Loucy (cell line): ENCODE measurements around the gene AVPI1.

Source experiments
- H2AFZ ChIP-seq: fragments of 200-600 bp; sonication (generic); 2 replicates; pipeline ENCODE4 v1.6.0; 2016; ENCODE audit warnings: antibody characterized with exemption, mild to moderate bottlenecking, low read length, moderate library complexity
- H3F3A ChIP-seq: fragments of 200-600 bp; 2 replicates; pipeline ENCODE4 v1.6.0; 2016; ENCODE audit warnings: antibody characterized with exemption, low read depth, mild to moderate bottlenecking
- H3K27me3 ChIP-seq: fragments of 200-600 bp; sonication (generic); 2 replicates; pipeline ENCODE4 v1.6.1; 2014; ENCODE audit warnings: low read length, mild to moderate bottlenecking; ENCODE audit not compliant: insufficient read depth, poor library complexity, severe bottlenecking
- H3K36me3 ChIP-seq: fragments of 200-600 bp; sonication (generic); 2 replicates; pipeline ENCODE4 v1.6.1; 2016; ENCODE audit warnings: low read length; ENCODE audit not compliant: insufficient read depth
- H3K4me1 ChIP-seq: fragments of 200-600 bp; sonication (generic); 2 replicates; pipeline ENCODE4 v1.5.1; 2014; ENCODE audit warnings: low read length, mild to moderate bottlenecking; ENCODE audit not compliant: insufficient read depth, poor library complexity, severe bottlenecking
- H3K4me2 ChIP-seq: fragments of 200-600 bp; sonication (generic); 2 replicates; pipeline ENCODE4 v1.6.0; 2014; ENCODE audit warnings: antibody characterized with exemption, low read length, low read depth, mild to moderate bottlenecking; ENCODE audit not compliant: poor library complexity, severe bottlenecking
- H3K4me3 ChIP-seq: fragments of 200-600 bp; sonication (generic); 2 replicates; pipeline ENCODE4 v1.5.1; 2014; ENCODE audit warnings: low read length, mild to moderate bottlenecking, mixed read lengths; ENCODE audit not compliant: poor library complexity, severe bottlenecking
- H3K79me2 ChIP-seq: fragments of 200-600 bp; sonication (generic); 2 replicates; pipeline ENCODE4 v1.6.1; 2014; ENCODE audit warnings: low read length; ENCODE audit not compliant: insufficient read depth
- H3K9ac ChIP-seq: fragments of 200-600 bp; sonication (generic); 2 replicates; pipeline ENCODE4 v1.6.0; 2014; ENCODE audit warnings: mild to moderate bottlenecking, low read depth, low read length, moderate library complexity; ENCODE audit not compliant: poor library complexity, severe bottlenecking
- H3K9me2 ChIP-seq: fragments of 200-600 bp; sonication (generic); replicated peaks from 2 replicates; pipeline ENCODE4 v1.6.1; 2016; ENCODE audit warnings: low read depth, low read length, mixed read lengths
- H3K9me3 ChIP-seq: fragments of 200-600 bp; sonication (generic); 2 replicates; pipeline ENCODE4 v1.6.1; 2014; ENCODE audit warnings: mild to moderate bottlenecking, antibody characterized with exemption, low read length, low read depth; ENCODE audit not compliant: insufficient read depth
- H4K20me1 ChIP-seq: fragments of 200-600 bp; sonication (generic); 2 replicates; pipeline ENCODE4 v1.6.0; 2014; ENCODE audit warnings: antibody characterized with exemption, low read length, mild to moderate bottlenecking; ENCODE audit not compliant: insufficient read depth, poor library complexity, severe bottlenecking
- CTCF ChIP-seq: fragments of 200-600 bp; sonication (generic); conservative IDR thresholded peaks from 2 replicates; pipeline ENCODE4 v1.5.1; 2014; ENCODE audit warnings: mild to moderate bottlenecking, antibody characterized with exemption, low read length
- EZH2phosphoT487 ChIP-seq: fragments of 200-600 bp; IDR thresholded peaks from 2 replicates; pipeline ENCODE4 v1.6.1; 2018; ENCODE audit warnings: antibody characterized with exemption, mild to moderate bottlenecking, moderate library complexity, borderline replicate concordance

Gene AVPI1

GRCh38 chr10:97718659-97719142 lies 31.7 kb upstream of the AVPI1 start:
- Histone ChIP-seq H2AFZ (no peak overlapping the region), H3K9ac (no peak overlapping the region), H3F3A (no peaks in the 10 kb centered on the region), H3K36me3 (no peaks in the 10 kb centered on the region), H3K4me2 (peak overlapping the region; percentile 30), H4K20me1 (peaks cover 7% of the 10 kb centered on the region), H3K79me2 (peaks cover 19% of the 10 kb centered on the region; the same call in 1 of the 2 replicates), H3K27me3 (no peaks in the 10 kb centered on the region), H3K9me3 (no peaks in the 10 kb centered on the region), H3K4me3 (no peak overlapping the region), H3K9me2 (no peaks in the 10 kb centered on the region), H3K4me1 (peaks cover 62% of the 10 kb centered on the region)
- no peak for TF ChIP-seq CTCF
- TF ChIP-seq EZH2phosphoT487, result no peak

GRCh38 chr10:97718178-97718577 lies 31.1 kb upstream of the AVPI1 start:
- peak overlapping the region; percentile 30 for H3K4me2 ChIP-seq
- peaks cover 64% of the 10 kb centered on the region for H3K4me1 ChIP-seq
- H3F3A ChIP-seq, result no peaks in the 10 kb centered on the region
- no peak overlapping the region for H3K9ac ChIP-seq
- peaks cover 19% of the 10 kb centered on the region; the same call in 1 of the 2 replicates for H3K79me2 ChIP-seq
- no peaks in the 10 kb centered on the region for H3K9me2 ChIP-seq
- H3K36me3 ChIP-seq, result no peaks in the 10 kb centered on the region
- no peaks in the 10 kb centered on the region for H3K9me3 ChIP-seq
- peaks cover 7% of the 10 kb centered on the region for H4K20me1 ChIP-seq
- H2AFZ ChIP-seq, result no peak overlapping the region
- TF ChIP-seq EZH2phosphoT487 (no peak), CTCF (no peak)
- no peak overlapping the region for H3K4me3 ChIP-seq
- no peaks in the 10 kb centered on the region for H3K27me3 ChIP-seq

- H3K9me2 ChIP-seq, result no peaks in the 10 kb centered on the region
- H3K9me3 ChIP-seq, result no peaks in the 10 kb centered on the region
- no peak overlapping the region for H3K4me3 ChIP-seq
- no peaks in the 10 kb centered on the region for H3F3A ChIP-seq
- H3K4me2 ChIP-seq, result peak overlapping the region; percentile 16
- no peaks in the 10 kb centered on the region for H3K36me3 ChIP-seq
- H3K79me2 ChIP-seq, result peaks cover 19% of the 10 kb centered on the region; the same call in 1 of the 2 replicates
- peaks cover 7% of the 10 kb centered on the region for H4K20me1 ChIP-seq
- peaks cover 69% of the 10 kb centered on the region for H3K4me1 ChIP-seq
- no peak overlapping the region for H2AFZ ChIP-seq
- H3K9ac ChIP-seq, result no peak overlapping the region
- no peak for TF ChIP-seq CTCF
- no peak for TF ChIP-seq EZH2phosphoT487
- no peaks in the 10 kb centered on the region for H3K27me3 ChIP-seq
Measured at GRCh38 chr10:97717627-97718026, 30.6 kb upstream of the AVPI1 start.
